T-cell (primary cell): ENCODE measurements around the gene GNB5. TPM values are rescaled to one million over a fixed set of nuclear protein-coding genes. Genes with fewer than 3 reads are reported as not detected.

Source experiments
- ATAC-seq, 4 experiments: fragments of 200-7000 bp in 3 of 4; fragments of 150-1000 bp in 1 of 4; cut with Tn5 transposase; replicated peaks in 1 of 4; 1 replicate in 3 of 4; 2 replicates in 1 of 4; pipeline ENCODE4 v1.10.0; 2021; ENCODE audit warnings: moderate library complexity in 3 of 4, mild to moderate bottlenecking in 2 of 4, moderate number of reproducible peaks in 1 of 4
- CTCF ChIA-PET, 2 donors: fragments of 300-600 bp; sonication (Branson Sonifier 250); formaldehyde crosslinking; loops; one replicate each; lab custom pipeline; 2022; ENCODE audit warnings: antibody characterized with exemption in 2 of 2; lab: Charles Lee
- POLR2A ChIA-PET, 2 donors: fragments of 300-600 bp; sonication (Branson Sonifier 250); formaldehyde crosslinking; loops; one replicate each; lab custom pipeline; 2022; ENCODE audit warnings: antibody characterized with exemption in 2 of 2; lab: Charles Lee
- DNase-seq, 35 experiments: peaks; one replicate each; pipeline versions ENCODE4 v3.0.0 to v3.0.0-alpha.2; 2013 to 2023
- H3K27ac ChIP-seq: one replicate; pipeline ENCODE4 v1.5.1; 2013; ENCODE audit warnings: low read length
- H3K27me3 ChIP-seq, 2 experiments: replicated peaks in 1 of 2; 1 replicate in 1 of 2; 2 replicates in 1 of 2; pipeline versions ENCODE4 v1.6.1 to v1.7.0; 2013; ENCODE audit warnings: low read length in 1 of 2, mixed read lengths in 1 of 2; ENCODE audit not compliant: control insufficient read depth in 2 of 2, insufficient read depth in 2 of 2; ENCODE audit errors: extremely low read depth in 1 of 2
- H3K36me3 ChIP-seq, 2 donors: 1 replicate in 1 of 2; 2 replicates in 1 of 2; pipeline versions ENCODE4 v1.6.1 to v1.7.0; 2013; ENCODE audit warnings: low read length in 1 of 2; ENCODE audit not compliant: control insufficient read depth in 2 of 2, insufficient read depth in 1 of 2; ENCODE audit errors: extremely low read depth in 1 of 2
- H3K4me1 ChIP-seq, 2 experiments: 1 replicate in 1 of 2; 2 replicates in 1 of 2; pipeline versions ENCODE4 v1.6.1 to v1.7.0; 2013; ENCODE audit warnings: low read length in 2 of 2, mixed read lengths in 1 of 2; ENCODE audit not compliant: insufficient read depth in 2 of 2, control insufficient read depth in 1 of 2; ENCODE audit errors: extremely low read depth in 1 of 2
- H3K4me3 ChIP-seq, 2 donors: 1 replicate in 1 of 2; 2 replicates in 1 of 2; pipeline versions ENCODE4 v1.5.1 to v1.7.0; 2013; ENCODE audit warnings: mild to moderate bottlenecking in 2 of 2, low read length in 1 of 2, moderate library complexity in 1 of 2; ENCODE audit not compliant: control insufficient read depth in 1 of 2; ENCODE audit errors: extremely low read depth in 1 of 2
- H3K9me3 ChIP-seq: 2 replicates; pipeline ENCODE4 v1.7.0; 2013
- H3K27ac Mint-ChIP-seq, 2 donors: one replicate each; pipeline ENCODE4 v1.8.0; 2020 to 2021; ENCODE audit warnings: mild to moderate bottlenecking in 2 of 2, mixed read lengths in 2 of 2
- H3K27me3 Mint-ChIP-seq, 2 donors: one replicate each; pipeline ENCODE4 v1.8.0; 2021 to 2022; ENCODE audit warnings: mixed read lengths in 2 of 2
- H3K36me3 Mint-ChIP-seq: one replicate; pipeline ENCODE4 v1.8.0; 2021; ENCODE audit warnings: mixed read lengths
- H3K4me1 Mint-ChIP-seq, 3 donors: one replicate each; pipeline ENCODE4 v1.8.0; 2020 to 2022; ENCODE audit warnings: mixed read lengths in 3 of 3, mild to moderate bottlenecking in 1 of 3
- H3K4me3 Mint-ChIP-seq, 3 donors: one replicate each; pipeline ENCODE4 v1.8.0; 2020 to 2022; ENCODE audit warnings: mild to moderate bottlenecking in 3 of 3, mixed read lengths in 3 of 3, moderate library complexity in 3 of 3
- H3K9me3 Mint-ChIP-seq, 3 donors: one replicate each; pipeline ENCODE4 v1.8.0; 2020 to 2022; ENCODE audit warnings: mixed read lengths in 3 of 3
- WGBS: methylation state at CpG from one replicate; pipeline ENCODE4 v1.1.5; 2013; ENCODE audit warnings: missing lambda C conversion rate; ENCODE audit not compliant: insufficient coverage; 5-methylcytosine and 5-hydroxymethylcytosine counted together
- total RNA-seq, 35 experiments: library from RNA in 6 of 35; stranded (reverse) in 6 of 35; fragments of 120-200 nt in 1 of 35; gene quantifications; one replicate each; pipeline versions ENCODE4 v1.2.1 to v1.2.4 and lab custom pipeline; 2013 to 2026

The GNB5 gene
- total RNA-seq, 5 donors from 2014 or later (not counting 1 experiment from before 2014, with no cell fraction given): 39.7 to 74.4 (median 54.7) TPM

GRCh38 chr15:52204657-52205056, 13.5 kb upstream of the GNB5 start:
- H3K36me3 ChIP-seq: no peaks in the 10 kb centered on the region
- peaks cover 3% of the 10 kb centered on the region for H3K36me3 Mint-ChIP-seq
- ATAC-seq (no peak), DNase-seq (no peak)
- no peaks in the 10 kb centered on the region for H3K4me1 ChIP-seq
- H3K27me3 ChIP-seq: no peaks in the 10 kb centered on the region
- no peak overlapping the region for H3K4me3 Mint-ChIP-seq
- no peaks in the 10 kb centered on the region for H3K27me3 Mint-ChIP-seq
- CTCF ChIA-PET: interaction anchor here in 1 of 2 donors (0.9 kb wide), 1 partner anchor 20 kb away, joined by 3 read pairs; no protein-coding TSS in a partner anchor
- WGBS: 94% methylated on average over 20 of the region's 20 CpGs
- no peaks in the 10 kb centered on the region for H3K9me3 ChIP-seq
- H3K27ac Mint-ChIP-seq: no peak overlapping the region
- H3K9me3 Mint-ChIP-seq: no peaks in the 10 kb centered on the region
- no peak overlapping the region for H3K27ac ChIP-seq
- POLR2A ChIA-PET: no interaction called here
- no peak overlapping the region for H3K4me3 ChIP-seq
- no peaks in the 10 kb centered on the region for H3K4me1 Mint-ChIP-seq

- Mint-ChIP-seq H3K9me3 (no peaks in the 10 kb centered on the region), H3K4me1 (no peaks in the 10 kb centered on the region), H3K27ac (no peak overlapping the region), H3K4me3 (no peak overlapping the region), H3K27me3 (no peaks in the 10 kb centered on the region), H3K36me3 (peaks cover 3% of the 10 kb centered on the region)
- H3K27ac ChIP-seq: no peak overlapping the region
- H3K4me3 ChIP-seq: no peak overlapping the region
- no CpG with 5 or more reads among the region's 1 CpG for WGBS
- H3K27me3 ChIP-seq: no peaks in the 10 kb centered on the region
- DNase-seq (no peak), ATAC-seq (no peak)
- H3K36me3 ChIP-seq: no peaks in the 10 kb centered on the region
- no peaks in the 10 kb centered on the region for H3K4me1 ChIP-seq
- POLR2A ChIA-PET: interaction anchor here in 1 of 2 donors (0.6 kb wide), 1 partner anchor 311 kb away, joined by 8 read pairs; no protein-coding TSS in a partner anchor
- no peaks in the 10 kb centered on the region for H3K9me3 ChIP-seq
- CTCF ChIA-PET: interaction anchor here (0.5 to 1.0 kb wide), 3 partner anchors 22 to 102 kb away, joined by 3 to 5 read pairs (median 3); no protein-coding TSS in a partner anchor
Observed at GRCh38 chr15:52200831-52201365, 9.7 kb upstream of the GNB5 start.

GRCh38 chr15:52199271-52199670, 8.1 kb upstream of the GNB5 start:
- ChIA-PET CTCF (interaction anchor here in 1 of 2 donors (0.5 kb wide), 1 partner anchor 33 kb away, joined by 3 read pairs; no protein-coding TSS in a partner anchor), POLR2A (no interaction called here)
- no peaks in the 10 kb centered on the region for H3K36me3 Mint-ChIP-seq
- Histone ChIP-seq H3K4me1 (no peaks in the 10 kb centered on the region), H3K4me3 (no peak overlapping the region), H3K27ac (no peak overlapping the region), H3K9me3 (no peaks in the 10 kb centered on the region), H3K27me3 (no peaks in the 10 kb centered on the region), H3K36me3 (no peaks in the 10 kb centered on the region)
- no peaks in the 10 kb centered on the region for H3K4me1 Mint-ChIP-seq
- no peak overlapping the region for H3K4me3 Mint-ChIP-seq
- no peak overlapping the region for H3K27ac Mint-ChIP-seq
- DNase-seq (no peak), ATAC-seq (no peak)
- 80% methylated on average over 1 of the region's 2 CpGs for WGBS
- no peaks in the 10 kb centered on the region for H3K27me3 Mint-ChIP-seq
- H3K9me3 Mint-ChIP-seq: no peaks in the 10 kb centered on the region

- H3K4me1 ChIP-seq: no peaks in the 10 kb centered on the region
- no peaks in the 10 kb centered on the region for H3K27me3 ChIP-seq
- DNase-seq (no peak), ATAC-seq (no peak)
- Mint-ChIP-seq H3K27me3 (no peaks in the 10 kb centered on the region), H3K9me3 (no peaks in the 10 kb centered on the region), H3K4me1 (no peaks in the 10 kb centered on the region), H3K36me3 (no peaks in the 10 kb centered on the region), H3K27ac (no peak overlapping the region), H3K4me3 (no peak overlapping the region)
- ChIA-PET POLR2A (no interaction called here), CTCF (interaction anchor here in 1 of 2 donors (0.6 kb wide), 1 partner anchor 326 kb away, joined by 6 read pairs; no protein-coding TSS in a partner anchor)
- no CpG with 5 or more reads among the region's 3 CpGs for WGBS
- no peaks in the 10 kb centered on the region for H3K36me3 ChIP-seq
- no peak overlapping the region for H3K4me3 ChIP-seq
- H3K9me3 ChIP-seq: no peaks in the 10 kb centered on the region
- no peak overlapping the region for H3K27ac ChIP-seq
Observed at GRCh38 chr15:52196891-52197290, 5.7 kb upstream of the GNB5 start.

GRCh38 chr15:52193791-52194190, 2.6 kb upstream of the GNB5 start:
- Histone ChIP-seq H3K4me3 (no peak overlapping the region), H3K36me3 (no peaks in the 10 kb centered on the region), H3K9me3 (no peaks in the 10 kb centered on the region), H3K27me3 (no peaks in the 10 kb centered on the region), H3K4me1 (no peaks in the 10 kb centered on the region), H3K27ac (no peak overlapping the region)
- ChIA-PET POLR2A (interaction anchor here in 1 of 2 donors (0.6 kb wide), 1 partner anchor 17 kb away, joined by 5 read pairs; no protein-coding TSS in a partner anchor), CTCF (interaction anchor here in 1 of 2 donors (1.0 to 1.3 kb wide), 2 partner anchors 15 kb away, joined by 3 to 6 read pairs; no protein-coding TSS in a partner anchor)
- Mint-ChIP-seq H3K4me1 (no peaks in the 10 kb centered on the region), H3K9me3 (no peaks in the 10 kb centered on the region), H3K36me3 (no peaks in the 10 kb centered on the region), H3K4me3 (no peak overlapping the region), H3K27me3 (no peaks in the 10 kb centered on the region), H3K27ac (no peak overlapping the region)
- DNase-seq: no peak
- no peak for ATAC-seq
- WGBS: no CpG with 5 or more reads among the region's 1 CpG

- CTCF ChIA-PET: interaction anchor here in 1 of 2 donors (1.0 kb wide), 1 partner anchor 15 kb away, joined by 3 read pairs; no protein-coding TSS in a partner anchor
- H3K9me3 ChIP-seq: no peaks in the 10 kb centered on the region
- Mint-ChIP-seq H3K4me1 (no peaks in the 10 kb centered on the region), H3K4me3 (no peak overlapping the region), H3K36me3 (no peaks in the 10 kb centered on the region), H3K27ac (no peak overlapping the region), H3K27me3 (no peaks in the 10 kb centered on the region), H3K9me3 (no peaks in the 10 kb centered on the region)
- POLR2A ChIA-PET: no interaction called here
- DNase-seq: no peak
- no peaks in the 10 kb centered on the region for H3K27me3 ChIP-seq
- WGBS: 67% methylated on average over 1 of the region's 4 CpGs
- H3K36me3 ChIP-seq: no peaks in the 10 kb centered on the region
- H3K27ac ChIP-seq: no peak overlapping the region
- no peak overlapping the region for H3K4me3 ChIP-seq
- H3K4me1 ChIP-seq: no peaks in the 10 kb centered on the region
- ATAC-seq: no peak
Observed at GRCh38 chr15:52193321-52193720, 2.1 kb upstream of the GNB5 start.
